ENCODE data around the gene SLC6A2.

Gene SLC6A2

DNA sequence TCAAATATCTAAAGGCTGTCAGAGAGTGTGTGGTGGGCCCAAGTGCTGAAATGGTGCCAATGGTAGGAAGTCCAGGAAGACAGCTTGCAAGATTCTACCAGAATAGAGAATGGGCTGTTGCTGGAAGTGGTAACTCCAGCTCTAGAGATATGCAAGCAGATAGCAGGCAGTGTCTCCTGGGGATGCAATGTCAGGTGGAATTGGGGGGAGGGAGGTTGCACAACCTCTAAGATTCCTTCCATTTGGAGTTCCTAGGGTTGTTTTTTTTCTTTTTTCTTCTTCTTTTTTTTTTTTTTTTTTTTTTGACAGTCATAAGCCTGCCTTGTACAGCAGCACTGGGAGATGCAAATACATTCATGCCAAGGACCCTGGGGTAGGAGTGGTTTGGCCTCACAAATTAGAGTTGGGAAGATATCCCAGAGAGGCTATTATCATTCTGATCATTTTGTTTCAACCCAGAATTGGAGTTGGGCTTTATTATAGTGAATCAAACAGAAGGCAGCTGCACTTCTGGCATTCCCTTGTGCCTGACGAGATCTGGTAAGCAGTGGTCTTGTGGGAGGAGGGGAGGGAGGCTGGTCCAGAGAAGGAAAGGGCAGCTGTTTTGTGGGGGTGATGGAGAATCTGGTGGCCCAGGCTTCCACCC, 51.1 kb downstream of the SLC6A2 start:
- Histone ChIP-seq H3K27ac (ENCODE audit: low read depth in 2 of 2, low read length in 2 of 2) (no peak overlapping the region), H3K4me1 (ENCODE audit: control insufficient read depth in 2 of 2, insufficient read depth in 2 of 2, low read length in 2 of 2) (no peaks in the 10 kb centered on the region), H3K27me3 (ENCODE audit: control insufficient read depth in 2 of 2, insufficient read depth in 2 of 2, low read length in 2 of 2) (no peaks in the 10 kb centered on the region), H3K9ac (ENCODE audit: low read depth in 1 of 2, low read length in 2 of 2) (no peak overlapping the region), H3K9me3 (ENCODE audit: control insufficient read depth in 2 of 2, low read length in 2 of 2) (no peaks in the 10 kb centered on the region), H3K36me3 (ENCODE audit: control insufficient read depth in 2 of 2, insufficient read depth in 2 of 2, low read length in 2 of 2) (no peaks in the 10 kb centered on the region), H3K4me3 (ENCODE audit: low read length in 2 of 2) (no peak overlapping the region)

- no peaks in the 10 kb centered on the region for H3K4me1 ChIP-seq (ENCODE audit: control insufficient read depth in 2 of 2, insufficient read depth in 2 of 2, low read length in 2 of 2)
- no peaks in the 10 kb centered on the region for H3K27me3 ChIP-seq (ENCODE audit: control insufficient read depth in 2 of 2, insufficient read depth in 2 of 2, low read length in 2 of 2)
- H3K9me3 ChIP-seq (ENCODE audit: control insufficient read depth in 2 of 2, low read length in 2 of 2): no peaks in the 10 kb centered on the region
- no peaks in the 10 kb centered on the region for H3K36me3 ChIP-seq (ENCODE audit: control insufficient read depth in 2 of 2, insufficient read depth in 2 of 2, low read length in 2 of 2)
- H3K9ac ChIP-seq (ENCODE audit: low read depth in 1 of 2, low read length in 2 of 2): no peak overlapping the region
- H3K4me3 ChIP-seq (ENCODE audit: low read length in 2 of 2): no peak overlapping the region
- H3K27ac ChIP-seq (ENCODE audit: low read depth in 2 of 2, low read length in 2 of 2): no peak overlapping the region
Measured at GRCh38 chr16:55709801-55710200, 54.0 kb downstream of the SLC6A2 start.

DNA sequence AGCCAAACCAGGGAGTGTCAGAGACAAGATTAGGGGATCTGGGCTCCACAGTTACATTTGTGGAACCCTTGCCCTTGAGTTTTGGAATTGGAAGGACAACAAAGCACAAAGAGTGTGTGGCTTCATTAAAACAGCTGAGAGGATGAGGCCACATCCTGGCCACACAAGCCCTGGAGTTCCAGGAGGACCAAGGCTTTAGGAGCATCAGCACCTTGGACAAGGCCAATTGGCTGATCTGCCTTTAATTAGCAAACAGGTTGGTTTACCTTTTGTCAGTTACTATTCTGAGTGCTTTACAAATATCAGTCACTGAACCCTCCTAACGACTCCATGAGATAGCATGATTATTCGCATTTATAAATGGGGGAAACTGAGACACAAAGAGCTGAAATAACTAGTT, 54.7 kb downstream of the SLC6A2 start:
- no peaks in the 10 kb centered on the region for H3K9me3 ChIP-seq (ENCODE audit: control insufficient read depth in 2 of 2, low read length in 2 of 2)
- no peaks in the 10 kb centered on the region for H3K27me3 ChIP-seq (ENCODE audit: control insufficient read depth in 2 of 2, insufficient read depth in 2 of 2, low read length in 2 of 2)
- no peak overlapping the region for H3K4me3 ChIP-seq (ENCODE audit: low read length in 2 of 2)
- no peak overlapping the region for H3K27ac ChIP-seq (ENCODE audit: low read depth in 2 of 2, low read length in 2 of 2)
- H3K36me3 ChIP-seq (ENCODE audit: control insufficient read depth in 2 of 2, insufficient read depth in 2 of 2, low read length in 2 of 2): no peaks in the 10 kb centered on the region
- H3K9ac ChIP-seq (ENCODE audit: low read depth in 1 of 2, low read length in 2 of 2): no peak overlapping the region
- H3K4me1 ChIP-seq (ENCODE audit: control insufficient read depth in 2 of 2, insufficient read depth in 2 of 2, low read length in 2 of 2): no peaks in the 10 kb centered on the region

DNA sequence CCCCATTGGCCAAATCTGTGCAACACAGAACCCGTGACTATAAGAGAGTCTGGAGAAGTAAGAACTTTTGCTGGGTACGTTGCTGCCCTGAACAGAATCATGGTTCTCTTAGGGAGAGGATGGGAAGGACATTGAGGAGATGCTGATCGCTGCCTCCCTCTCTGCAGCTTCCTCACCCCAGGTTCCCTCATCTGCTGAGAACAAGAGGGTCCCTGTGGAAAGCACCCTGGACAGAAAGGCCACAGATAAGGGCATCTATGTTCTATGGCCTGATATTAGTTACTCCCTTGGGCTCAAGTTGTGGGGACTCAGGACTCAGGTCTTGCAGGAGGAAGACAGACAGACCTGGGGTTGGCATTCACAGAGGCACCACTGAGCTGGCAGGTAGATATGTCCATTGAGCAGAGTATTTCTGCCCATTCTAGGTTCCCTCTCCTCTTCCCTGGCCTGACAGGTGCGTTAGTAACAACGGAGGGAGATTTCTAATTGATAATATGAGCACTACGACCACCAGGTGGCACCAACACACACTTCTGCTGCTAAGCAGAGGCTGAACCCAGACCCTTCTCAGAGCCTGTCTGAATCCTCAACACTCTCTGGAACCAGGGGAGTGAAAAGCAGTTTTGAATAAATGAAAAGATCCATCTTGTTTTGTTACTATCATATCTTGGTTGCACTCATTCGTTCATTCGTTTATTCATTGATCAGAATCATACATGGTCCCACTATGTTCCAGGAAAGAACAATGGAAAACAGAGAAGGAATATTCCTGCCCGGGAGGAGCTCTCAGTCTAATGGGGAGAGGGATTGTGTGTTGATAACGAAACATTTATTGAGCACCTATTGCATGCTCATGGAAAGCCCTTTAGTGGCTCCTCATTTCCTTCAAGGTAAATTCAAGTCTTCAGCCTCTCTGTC, 56.4 kb downstream of the SLC6A2 start:
- Histone ChIP-seq H3K9me3 (ENCODE audit: control insufficient read depth in 2 of 2, low read length in 2 of 2) (no peaks in the 10 kb centered on the region), H3K36me3 (ENCODE audit: control insufficient read depth in 2 of 2, insufficient read depth in 2 of 2, low read length in 2 of 2) (no peaks in the 10 kb centered on the region), H3K27ac (ENCODE audit: low read depth in 2 of 2, low read length in 2 of 2) (no peak overlapping the region), H3K4me3 (ENCODE audit: low read length in 2 of 2) (no peak overlapping the region), H3K9ac (ENCODE audit: low read depth in 1 of 2, low read length in 2 of 2) (no peak overlapping the region), H3K4me1 (ENCODE audit: control insufficient read depth in 2 of 2, insufficient read depth in 2 of 2, low read length in 2 of 2) (no peaks in the 10 kb centered on the region), H3K27me3 (ENCODE audit: control insufficient read depth in 2 of 2, insufficient read depth in 2 of 2, low read length in 2 of 2) (no peaks in the 10 kb centered on the region)

DNA sequence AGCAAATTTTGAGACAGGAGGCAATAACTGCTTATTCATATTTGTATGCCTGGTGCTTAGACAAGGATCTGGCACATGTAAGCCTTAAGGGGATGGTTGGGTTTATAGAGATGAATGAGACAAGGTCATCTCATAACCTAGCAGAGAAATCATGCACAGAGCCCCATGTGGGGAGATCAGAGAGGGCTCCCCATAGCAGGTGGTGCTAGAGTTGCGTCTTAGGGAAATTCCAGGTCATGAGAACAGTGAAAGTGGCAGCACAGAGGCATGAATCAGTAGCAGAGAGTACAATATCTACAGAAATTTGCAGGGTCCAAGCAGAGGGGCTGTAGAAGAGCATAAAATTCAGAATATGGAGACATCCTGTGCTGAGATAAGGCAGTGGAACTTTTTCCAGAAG, 57.3 kb downstream of the SLC6A2 start:
- H3K9me3 ChIP-seq (ENCODE audit: control insufficient read depth in 2 of 2, low read length in 2 of 2): no peaks in the 10 kb centered on the region
- H3K4me1 ChIP-seq (ENCODE audit: control insufficient read depth in 2 of 2, insufficient read depth in 2 of 2, low read length in 2 of 2): no peaks in the 10 kb centered on the region
- no peak overlapping the region for H3K9ac ChIP-seq (ENCODE audit: low read depth in 1 of 2, low read length in 2 of 2)
- H3K27me3 ChIP-seq (ENCODE audit: control insufficient read depth in 2 of 2, insufficient read depth in 2 of 2, low read length in 2 of 2): no peaks in the 10 kb centered on the region
- H3K4me3 ChIP-seq (ENCODE audit: low read length in 2 of 2): no peak overlapping the region
- no peaks in the 10 kb centered on the region for H3K36me3 ChIP-seq (ENCODE audit: control insufficient read depth in 2 of 2, insufficient read depth in 2 of 2, low read length in 2 of 2)
- H3K27ac ChIP-seq (ENCODE audit: low read depth in 2 of 2, low read length in 2 of 2): no peak overlapping the region

- Histone ChIP-seq H3K27me3 (ENCODE audit: control insufficient read depth in 2 of 2, insufficient read depth in 2 of 2, low read length in 2 of 2) (no peaks in the 10 kb centered on the region), H3K27ac (ENCODE audit: low read depth in 2 of 2, low read length in 2 of 2) (no peak overlapping the region), H3K9me3 (ENCODE audit: control insufficient read depth in 2 of 2, low read length in 2 of 2) (no peaks in the 10 kb centered on the region), H3K4me1 (ENCODE audit: control insufficient read depth in 2 of 2, insufficient read depth in 2 of 2, low read length in 2 of 2) (no peaks in the 10 kb centered on the region), H3K36me3 (ENCODE audit: control insufficient read depth in 2 of 2, insufficient read depth in 2 of 2, low read length in 2 of 2) (no peaks in the 10 kb centered on the region), H3K4me3 (ENCODE audit: low read length in 2 of 2) (no peak overlapping the region), H3K9ac (ENCODE audit: low read depth in 1 of 2, low read length in 2 of 2) (no peak overlapping the region)
Measured at GRCh38 chr16:55717326-55717725, 61.5 kb downstream of the SLC6A2 start.

DNA sequence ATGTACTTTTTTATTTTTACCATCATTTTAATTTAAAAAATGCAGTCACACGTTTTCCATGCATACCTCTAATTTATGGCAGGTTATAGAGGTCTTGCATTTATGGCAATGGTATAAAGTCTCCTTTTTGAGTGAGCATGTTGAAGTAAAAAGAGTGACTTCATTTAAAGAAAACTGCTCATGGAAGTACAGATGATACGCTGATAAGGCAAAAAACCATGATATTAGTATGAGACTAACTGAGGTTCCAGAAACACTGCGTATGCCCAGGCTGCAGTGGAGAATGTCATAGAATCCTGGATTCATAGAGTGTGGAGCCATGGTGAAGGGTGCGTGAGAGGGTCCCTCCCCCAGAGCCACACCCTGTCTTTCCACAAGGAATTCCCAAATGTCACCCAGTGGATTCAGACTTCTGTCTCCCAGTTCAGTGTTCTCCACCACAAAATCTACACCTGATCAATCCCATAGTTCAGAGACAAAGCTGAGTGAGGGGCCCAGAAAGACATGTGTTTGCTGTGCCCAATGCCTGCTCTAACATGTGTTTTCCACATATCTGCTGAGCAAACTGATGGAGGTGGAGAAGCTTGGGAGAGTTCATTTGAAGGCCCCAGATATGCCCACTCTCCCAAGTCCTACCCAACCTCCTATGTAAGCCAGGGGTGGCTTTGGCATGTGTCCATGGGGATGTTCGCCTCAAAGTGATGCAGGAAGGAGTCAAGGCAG, 69.4 kb downstream of the SLC6A2 start:
- no peak overlapping the region for H3K27ac ChIP-seq (ENCODE audit: low read depth in 2 of 2, low read length in 2 of 2)
- no peaks in the 10 kb centered on the region for H3K4me1 ChIP-seq (ENCODE audit: control insufficient read depth in 2 of 2, insufficient read depth in 2 of 2, low read length in 2 of 2)
- H3K4me3 ChIP-seq (ENCODE audit: low read length in 2 of 2): no peak overlapping the region
- no peaks in the 10 kb centered on the region for H3K36me3 ChIP-seq (ENCODE audit: control insufficient read depth in 2 of 2, insufficient read depth in 2 of 2, low read length in 2 of 2)
- H3K27me3 ChIP-seq (ENCODE audit: control insufficient read depth in 2 of 2, insufficient read depth in 2 of 2, low read length in 2 of 2): no peaks in the 10 kb centered on the region
- H3K9me3 ChIP-seq (ENCODE audit: control insufficient read depth in 2 of 2, low read length in 2 of 2): no peaks in the 10 kb centered on the region
- no peak overlapping the region for H3K9ac ChIP-seq (ENCODE audit: low read depth in 1 of 2, low read length in 2 of 2)

- H3K27ac ChIP-seq (ENCODE audit: low read depth in 2 of 2, low read length in 2 of 2): no peak overlapping the region
- no peak overlapping the region for H3K9ac ChIP-seq (ENCODE audit: low read depth in 1 of 2, low read length in 2 of 2)
- no peaks in the 10 kb centered on the region for H3K4me1 ChIP-seq (ENCODE audit: control insufficient read depth in 2 of 2, insufficient read depth in 2 of 2, low read length in 2 of 2)
- H3K4me3 ChIP-seq (ENCODE audit: low read length in 2 of 2): no peak overlapping the region
- H3K36me3 ChIP-seq (ENCODE audit: control insufficient read depth in 2 of 2, insufficient read depth in 2 of 2, low read length in 2 of 2): no peaks in the 10 kb centered on the region
- H3K9me3 ChIP-seq (ENCODE audit: control insufficient read depth in 2 of 2, low read length in 2 of 2): no peaks in the 10 kb centered on the region
- H3K27me3 ChIP-seq (ENCODE audit: control insufficient read depth in 2 of 2, insufficient read depth in 2 of 2, low read length in 2 of 2): no peaks in the 10 kb centered on the region
Measured at GRCh38 chr16:55728797-55729196, 73.0 kb downstream of the SLC6A2 start.

GRCh38 chr16:55730115-55730514, 74.3 kb downstream of the SLC6A2 start:
- Histone ChIP-seq H3K9me3 (ENCODE audit: control insufficient read depth in 2 of 2, low read length in 2 of 2) (no peaks in the 10 kb centered on the region), H3K36me3 (ENCODE audit: control insufficient read depth in 2 of 2, insufficient read depth in 2 of 2, low read length in 2 of 2) (no peaks in the 10 kb centered on the region)

DNA sequence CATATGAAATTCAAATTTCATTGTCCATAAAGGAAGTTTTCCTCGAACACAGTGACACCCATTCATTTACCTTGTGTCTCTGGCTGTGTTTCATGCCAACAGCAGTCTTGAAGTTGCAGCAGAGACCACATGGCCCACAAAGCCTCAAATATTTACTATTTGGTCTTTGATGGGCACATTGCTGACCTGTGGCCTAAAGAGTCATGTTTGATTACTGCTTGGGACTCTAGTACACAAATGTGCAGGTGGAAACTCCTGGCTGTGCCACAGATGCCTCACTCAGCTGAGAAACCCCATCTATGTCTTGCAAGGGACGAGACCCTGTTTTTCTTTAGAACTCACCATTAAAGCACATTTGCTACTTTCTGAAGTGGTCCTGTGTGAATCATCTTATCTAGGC, 76.7 kb downstream of the SLC6A2 start:
- Histone ChIP-seq H3K4me3 (ENCODE audit: low read length in 2 of 2) (no peak overlapping the region), H3K27me3 (ENCODE audit: control insufficient read depth in 2 of 2, insufficient read depth in 2 of 2, low read length in 2 of 2) (peaks cover 0 to under 1% of the 10 kb centered on the region in 2 donors), H3K9ac (ENCODE audit: low read depth in 1 of 2, low read length in 2 of 2) (no peak overlapping the region), H3K9me3 (ENCODE audit: control insufficient read depth in 2 of 2, low read length in 2 of 2) (no peaks in the 10 kb centered on the region), H3K4me1 (ENCODE audit: control insufficient read depth in 2 of 2, insufficient read depth in 2 of 2, low read length in 2 of 2) (no peaks in the 10 kb centered on the region), H3K27ac (ENCODE audit: low read depth in 2 of 2, low read length in 2 of 2) (no peak overlapping the region), H3K36me3 (ENCODE audit: control insufficient read depth in 2 of 2, insufficient read depth in 2 of 2, low read length in 2 of 2) (no peaks in the 10 kb centered on the region)

More at GRCh38 chr16:55730115-55730514, 74.3 kb downstream of the SLC6A2 start:
- Histone ChIP-seq H3K4me3 (ENCODE audit: low read length in 2 of 2) (no peak overlapping the region), H3K9ac (ENCODE audit: low read depth in 1 of 2, low read length in 2 of 2) (no peak overlapping the region), H3K4me1 (ENCODE audit: control insufficient read depth in 2 of 2, insufficient read depth in 2 of 2, low read length in 2 of 2) (no peaks in the 10 kb centered on the region), H3K27ac (ENCODE audit: low read depth in 2 of 2, low read length in 2 of 2) (no peak overlapping the region), H3K27me3 (ENCODE audit: control insufficient read depth in 2 of 2, insufficient read depth in 2 of 2, low read length in 2 of 2) (no peaks in the 10 kb centered on the region)
